Gastroesophageal sphincter (tissue), 4 donors: ENCODE measurements around the gene TOP1. TPM values are rescaled to one million over a fixed set of nuclear protein-coding genes. Genes with fewer than 3 reads are reported as not detected.

ENCODE experiments used
- ATAC-seq: fragments of 150-250 bp; one replicate; pipeline ENCODE4 v1.9.1; 2016; ENCODE audit warnings: mild to moderate bottlenecking, moderate library complexity
- H3K27ac ChIP-seq, 4 donors: fragments of 200-600 bp; sonication (generic) in 3 of 4; 1 replicate in 3 of 4; 2 replicates in 1 of 4; pipeline ENCODE4 v1.5.1; 2016 to 2019
- H3K27me3 ChIP-seq: fragments of 200-600 bp; sonication (generic); one replicate; pipeline ENCODE4 v1.5.1; 2019
- H3K36me3 ChIP-seq, 2 donors: fragments of 200-600 bp; sonication (generic); one replicate each; pipeline ENCODE4 v1.5.1; 2019; ENCODE audit warnings: control low read depth in 1 of 2
- H3K4me1 ChIP-seq, 3 donors: fragments of 200-600 bp; sonication (generic); 1 replicate in 2 of 3; 2 replicates in 1 of 3; pipeline ENCODE4 v1.5.1; 2016 to 2019; ENCODE audit warnings: control low read depth in 2 of 3
- H3K4me3 ChIP-seq, 2 donors: fragments of 200-600 bp; sonication (generic); one replicate each; pipeline ENCODE4 v1.5.1; 2019; ENCODE audit warnings: mild to moderate bottlenecking in 1 of 2, moderate library complexity in 1 of 2
- H3K9me3 ChIP-seq, 3 donors: fragments of 200-600 bp; sonication (generic); one replicate each; pipeline ENCODE4 v1.5.1; 2017 to 2019; ENCODE audit warnings: control low read depth in 2 of 3
- EP300 ChIP-seq: sonication (generic); formaldehyde crosslinking; IDR thresholded peaks from one replicate; pipeline ENCODE4 v1.6.1; 2017; ENCODE audit warnings: antibody characterized with exemption, mild to moderate bottlenecking
- POLR2A ChIP-seq, 2 donors: fragments of 450-650 bp; IDR thresholded peaks; one replicate each; pipeline ENCODE4 v1.6.1; 2017; ENCODE audit warnings: antibody characterized with exemption in 2 of 2, mild to moderate bottlenecking in 2 of 2, moderate library complexity in 1 of 2
- POLR2AphosphoS5 ChIP-seq: sonication (generic); formaldehyde crosslinking; IDR thresholded peaks from one replicate; pipeline ENCODE4 v1.6.1; 2017; ENCODE audit warnings: antibody characterized with exemption
- WGBS, 2 donors: methylation state at CpG; one replicate each; pipeline ENCODE4 v1.1.5; 2018; ENCODE audit warnings: low coverage in 1 of 2; 5-methylcytosine and 5-hydroxymethylcytosine counted together
- total RNA-seq, 4 donors: library from RNA; depleted of rRNA; stranded (reverse); fragments of >200 nt; gene quantifications; one replicate each; pipeline ENCODE4 v1.1.0, GENCODE V29; 2016
- TF ChIP-seq, protein P1 (sequence below), 4 experiments: fragments of 200-600 bp in 2 of 4; fragments of 450-650 bp in 2 of 4; sonication (generic) in 1 of 4; IDR thresholded peaks; one replicate each; pipeline ENCODE4 v1.5.1; 2017 to 2019; ENCODE audit warnings: antibody characterized with exemption in 4 of 4, mild to moderate bottlenecking in 2 of 4, moderate library complexity in 2 of 4

TOP1 gene
- total RNA-seq, 4 donors from 2014 or later, result 22.0 to 31.6 (median 28.8) TPM

DNA sequence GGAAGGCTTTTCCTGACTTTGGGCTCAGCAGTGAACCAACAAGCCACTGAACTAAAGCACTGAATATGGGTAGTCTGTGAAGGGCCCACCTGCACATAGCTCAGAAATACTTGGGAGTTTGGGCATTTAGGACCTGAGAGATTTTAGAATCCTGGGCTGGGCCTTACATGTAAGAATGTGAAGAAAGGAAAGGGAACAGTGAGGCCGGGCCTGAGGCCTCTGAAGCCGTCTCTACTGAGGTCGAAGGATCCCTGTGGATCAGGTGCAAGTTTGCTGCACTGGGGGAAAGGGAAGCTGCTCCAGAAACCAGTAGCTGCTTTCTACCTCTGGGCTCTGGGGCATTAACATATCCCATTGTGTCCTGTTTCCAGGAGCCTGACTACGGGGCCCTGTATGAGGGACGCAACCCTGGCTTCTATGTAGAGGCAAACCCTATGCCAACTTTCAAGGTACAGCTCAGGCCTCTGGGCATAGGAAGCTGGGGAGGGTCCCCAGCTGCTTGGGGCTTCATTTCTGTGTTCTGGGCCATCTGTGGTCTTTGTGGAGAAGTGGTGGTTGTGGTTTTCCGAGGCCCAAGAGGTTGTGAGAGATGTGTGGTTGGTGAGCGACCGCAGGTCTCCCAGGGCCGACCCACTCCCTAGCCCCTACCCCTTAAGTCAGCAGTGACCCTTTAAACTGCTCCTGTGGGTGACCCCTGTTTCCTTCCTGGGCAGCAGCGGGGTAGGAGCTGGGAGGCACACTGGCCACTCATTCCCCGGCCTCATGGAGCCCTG is 139.0 kb downstream of the TOP1 start:
- no peak for ATAC-seq
- peaks cover 2 to 22% (median 7%) of the 10 kb centered on the region in 3 donors for H3K4me1 ChIP-seq
- no peak overlapping the region for H3K4me3 ChIP-seq
- H3K9me3 ChIP-seq, result no peaks in the 10 kb centered on the region
- H3K27me3 ChIP-seq, result no peaks in the 10 kb centered on the region
- H3K27ac ChIP-seq, result peak overlapping the region in 3 of 4 donors; percentile 14 to 84 (median 48)
- TF ChIP-seq, protein P1, sequence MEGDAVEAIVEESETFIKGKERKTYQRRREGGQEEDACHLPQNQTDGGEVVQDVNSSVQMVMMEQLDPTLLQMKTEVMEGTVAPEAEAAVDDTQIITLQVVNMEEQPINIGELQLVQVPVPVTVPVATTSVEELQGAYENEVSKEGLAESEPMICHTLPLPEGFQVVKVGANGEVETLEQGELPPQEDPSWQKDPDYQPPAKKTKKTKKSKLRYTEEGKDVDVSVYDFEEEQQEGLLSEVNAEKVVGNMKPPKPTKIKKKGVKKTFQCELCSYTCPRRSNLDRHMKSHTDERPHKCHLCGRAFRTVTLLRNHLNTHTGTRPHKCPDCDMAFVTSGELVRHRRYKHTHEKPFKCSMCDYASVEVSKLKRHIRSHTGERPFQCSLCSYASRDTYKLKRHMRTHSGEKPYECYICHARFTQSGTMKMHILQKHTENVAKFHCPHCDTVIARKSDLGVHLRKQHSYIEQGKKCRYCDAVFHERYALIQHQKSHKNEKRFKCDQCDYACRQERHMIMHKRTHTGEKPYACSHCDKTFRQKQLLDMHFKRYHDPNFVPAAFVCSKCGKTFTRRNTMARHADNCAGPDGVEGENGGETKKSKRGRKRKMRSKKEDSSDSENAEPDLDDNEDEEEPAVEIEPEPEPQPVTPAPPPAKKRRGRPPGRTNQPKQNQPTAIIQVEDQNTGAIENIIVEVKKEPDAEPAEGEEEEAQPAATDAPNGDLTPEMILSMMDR (IDR thresholded peaks at IDR 0.05), result no peak
- TF ChIP-seq POLR2AphosphoS5, result no peak
- no peak for TF ChIP-seq POLR2A (IDR thresholded peaks at IDR 0.05)
- no peak for TF ChIP-seq EP300
- WGBS, 2 donors, result 87 to 93% methylated on average over 3 to 5 of the region's 11 CpGs
- H3K36me3 ChIP-seq, result peaks cover 0 to 98% of the 10 kb centered on the region in 2 donors

DNA sequence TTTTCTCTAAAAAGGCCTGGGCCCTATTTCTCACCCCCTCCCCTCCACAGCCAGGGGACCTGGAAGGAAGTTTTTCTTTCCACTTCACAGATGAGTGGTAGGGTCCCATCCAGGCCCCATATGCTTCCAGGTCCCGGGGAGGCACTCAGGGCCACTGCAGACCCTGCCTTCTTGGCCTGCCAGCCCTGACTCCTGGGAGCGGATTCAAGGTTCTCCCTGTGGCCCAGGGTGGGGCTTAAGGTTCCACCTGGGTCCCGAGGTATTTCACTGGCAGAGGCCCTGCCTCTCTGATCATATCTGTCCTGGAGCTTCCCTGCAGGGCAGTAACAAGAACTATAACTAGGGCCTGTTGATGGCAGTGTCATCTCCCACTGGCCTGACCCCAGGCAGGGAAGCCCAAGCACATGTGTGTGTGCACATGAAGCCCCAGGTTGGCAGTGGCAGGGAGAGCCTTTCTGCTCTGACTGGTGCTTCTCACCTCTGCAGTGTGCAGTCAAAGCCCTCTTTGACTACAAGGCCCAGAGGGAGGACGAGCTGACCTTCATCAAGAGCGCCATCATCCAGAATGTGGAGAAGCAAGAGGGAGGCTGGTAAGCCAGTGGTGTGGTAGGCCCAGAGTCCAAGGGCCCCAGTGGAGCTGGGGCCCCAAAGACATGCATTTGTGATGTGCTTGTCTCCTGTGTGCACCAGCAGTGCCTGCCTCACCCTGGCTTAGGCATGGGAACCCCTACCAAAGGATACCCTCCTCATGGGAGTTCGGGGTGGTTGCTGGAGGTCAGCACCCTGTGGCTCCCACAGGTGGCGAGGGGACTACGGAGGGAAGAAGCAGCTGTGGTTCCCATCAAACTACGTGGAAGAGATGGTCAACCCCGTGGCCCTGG is 139.9 kb downstream of the TOP1 start:
- H3K27me3 ChIP-seq, result no peaks in the 10 kb centered on the region
- H3K4me1 ChIP-seq, result peaks cover 3 to 30% (median 13%) of the 10 kb centered on the region in 3 donors
- ATAC-seq, result no peak
- no peak for TF ChIP-seq POLR2AphosphoS5
- TF ChIP-seq, protein P1 (IDR thresholded peaks at IDR 0.05), result no peak
- no peak for TF ChIP-seq EP300
- no peak for TF ChIP-seq POLR2A (IDR thresholded peaks at IDR 0.05)
- peak overlapping the region in 3 of 4 donors; percentile 48 to 84 (median 70) for H3K27ac ChIP-seq
- no CpG with 5 or more reads among the region's 10 CpGs for WGBS, 2 donors
- H3K36me3 ChIP-seq, result peaks cover 0 to 93% of the 10 kb centered on the region in 2 donors
- no peaks in the 10 kb centered on the region for H3K9me3 ChIP-seq
- no peak overlapping the region for H3K4me3 ChIP-seq

DNA sequence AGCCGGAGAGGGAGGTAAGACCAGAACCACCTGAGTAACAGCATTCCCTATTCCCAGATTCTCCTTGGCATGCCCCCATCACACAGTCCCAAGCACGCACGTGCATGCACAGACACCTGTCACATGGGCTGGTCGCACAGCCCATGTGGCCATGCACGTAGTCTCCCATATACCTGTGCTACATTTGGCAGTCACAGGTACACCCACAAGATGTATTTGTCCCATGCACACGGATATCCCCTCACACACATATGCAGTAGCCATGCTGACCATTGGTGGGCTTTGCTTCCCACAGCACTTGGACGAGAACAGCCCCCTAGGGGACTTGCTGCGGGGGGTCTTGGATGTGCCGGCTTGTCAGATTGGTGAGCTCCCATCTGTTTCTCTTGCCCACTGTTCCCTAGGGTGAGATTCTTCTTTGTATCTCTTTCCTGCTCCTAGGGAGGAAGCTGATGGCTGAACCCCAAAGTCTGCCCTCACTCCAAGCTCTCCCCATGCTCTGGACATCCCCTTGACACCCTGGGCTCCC is 140.6 kb downstream of the TOP1 start:
- TF ChIP-seq, protein P1 (IDR thresholded peaks at IDR 0.05), result no peak
- TF ChIP-seq POLR2A (IDR thresholded peaks at IDR 0.05), result no peak
- no peak for TF ChIP-seq POLR2AphosphoS5
- TF ChIP-seq EP300, result no peak
- no peak for ATAC-seq
- H3K4me3 ChIP-seq, result no peak overlapping the region
- H3K36me3 ChIP-seq, result peaks cover 0 to 93% of the 10 kb centered on the region in 2 donors
- peak overlapping the region in 3 of 4 donors; percentile 70 to 84 (median 83) for H3K27ac ChIP-seq
- H3K27me3 ChIP-seq, result no peaks in the 10 kb centered on the region
- no peaks in the 10 kb centered on the region for H3K9me3 ChIP-seq
- WGBS, 2 donors, result 83% methylated on average over 7 of the region's 9 CpGs; no CpG with 5 or more reads in 1 of the 2 donors
- peaks cover 3 to 38% (median 17%) of the 10 kb centered on the region in 3 donors for H3K4me1 ChIP-seq

DNA sequence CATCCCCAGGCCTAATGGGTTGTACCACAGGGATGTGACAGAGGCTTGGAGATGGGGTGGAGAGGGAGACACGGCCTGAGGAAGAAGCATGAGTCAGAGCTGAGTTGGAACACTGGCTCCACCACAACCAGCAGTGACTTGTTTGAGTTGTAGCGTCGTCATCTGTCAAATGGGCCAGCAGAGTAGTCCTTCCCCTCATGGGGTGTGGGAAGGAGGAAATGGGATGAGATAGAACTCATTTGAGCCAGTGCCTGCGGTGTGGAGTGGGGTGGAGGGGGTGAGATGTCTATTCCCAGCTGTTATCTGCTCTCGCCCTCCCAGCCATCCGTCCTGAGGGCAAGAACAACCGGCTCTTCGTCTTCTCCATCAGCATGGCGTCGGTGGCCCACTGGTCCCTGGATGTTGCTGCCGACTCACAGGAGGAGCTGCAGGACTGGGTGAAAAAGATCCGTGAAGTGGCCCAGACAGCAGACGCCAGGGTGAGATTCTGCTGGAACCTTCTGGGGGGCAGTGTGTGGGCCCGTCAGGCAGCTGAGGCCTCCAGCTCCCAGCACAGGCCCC is 141.2 kb downstream of the TOP1 start:
- H3K4me3 ChIP-seq, result no peak overlapping the region
- ATAC-seq, result no peak
- peak overlapping the region in 3 of 4 donors; percentile 70 to 84 (median 83) for H3K27ac ChIP-seq
- 26 to 87% methylated on average over 3 of the region's 14 CpGs for WGBS, 2 donors
- no peaks in the 10 kb centered on the region for H3K27me3 ChIP-seq
- H3K4me1 ChIP-seq, result peaks cover 8 to 44% (median 24%) of the 10 kb centered on the region in 3 donors
- TF ChIP-seq POLR2A (IDR thresholded peaks at IDR 0.05), result no peak
- TF ChIP-seq EP300, result no peak
- TF ChIP-seq POLR2AphosphoS5, result no peak
- TF ChIP-seq, protein P1 (IDR thresholded peaks at IDR 0.05), result no peak
- H3K36me3 ChIP-seq, result peaks cover 0 to 93% of the 10 kb centered on the region in 2 donors
- no peaks in the 10 kb centered on the region for H3K9me3 ChIP-seq
